ENCODE results near the gene ZMIZ1.

The ZMIZ1 gene

GRCh38 chr10:79254333-79255006, 185.7 kb downstream of the ZMIZ1 start:
- DNase-seq, result no peak

DNA sequence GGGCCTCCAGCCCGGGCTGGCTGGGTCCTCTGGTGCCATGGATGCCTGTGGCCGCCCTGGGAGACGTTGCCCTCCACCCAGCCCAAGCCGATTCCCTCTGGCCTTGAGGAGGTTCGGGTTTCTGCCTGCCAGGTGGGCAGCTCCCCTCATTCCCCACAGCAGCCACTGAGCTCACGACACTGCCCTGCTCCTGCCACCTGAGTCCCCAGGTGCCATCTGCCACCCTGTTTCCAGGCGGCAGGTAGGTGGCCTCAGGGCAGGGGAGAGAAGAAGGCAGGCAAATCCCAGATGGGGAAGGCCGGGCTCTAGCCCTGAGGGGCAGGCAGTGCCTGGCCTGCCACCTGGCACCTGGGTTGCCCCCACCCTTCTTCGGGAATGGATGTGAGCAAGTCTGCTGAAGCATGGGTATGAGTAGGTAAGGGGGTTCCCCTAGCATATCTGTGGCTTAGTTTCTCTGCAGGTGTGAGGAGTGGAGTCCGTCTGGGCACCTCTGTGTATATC, 186.3 kb downstream of the ZMIZ1 start:
- DNase-seq, result no peak

- DNase-seq, result no peak
Measured at GRCh38 chr10:79256264-79256806, 187.6 kb downstream of the ZMIZ1 start.

- DNase-seq, result no peak
Measured at GRCh38 chr10:79258894-79259293, 190.1 kb downstream of the ZMIZ1 start.

DNA sequence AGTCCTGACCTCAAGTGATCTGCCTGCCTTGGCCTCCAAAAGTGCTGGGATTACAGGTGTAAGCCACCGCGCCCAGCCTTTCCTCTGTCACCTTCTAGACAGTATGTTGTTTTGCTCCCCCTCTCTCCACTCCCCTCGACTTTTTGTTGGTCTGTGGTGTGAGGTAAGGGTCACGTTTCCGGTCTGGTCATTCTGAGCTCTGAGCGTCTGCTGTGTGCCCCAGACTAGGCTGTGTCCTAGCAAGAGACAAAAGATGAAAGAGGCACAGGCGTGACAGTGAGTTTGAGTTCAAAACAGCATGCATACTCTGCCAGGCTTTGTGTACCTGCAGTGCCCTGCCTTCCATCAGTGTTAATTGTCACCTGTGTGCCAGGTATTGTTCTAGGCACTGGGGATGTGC, 191.1 kb downstream of the ZMIZ1 start:
- DNase-seq, result peak; percentile 20

GRCh38 chr10:79260811-79261740, 192.3 kb downstream of the ZMIZ1 start:
- peak; percentile 75 for DNase-seq

- no peak for DNase-seq
Measured at GRCh38 chr10:79262131-79262530, 193.4 kb downstream of the ZMIZ1 start.

- no peak for DNase-seq
Measured at GRCh38 chr10:79262959-79263746, 194.4 kb downstream of the ZMIZ1 start.

DNA sequence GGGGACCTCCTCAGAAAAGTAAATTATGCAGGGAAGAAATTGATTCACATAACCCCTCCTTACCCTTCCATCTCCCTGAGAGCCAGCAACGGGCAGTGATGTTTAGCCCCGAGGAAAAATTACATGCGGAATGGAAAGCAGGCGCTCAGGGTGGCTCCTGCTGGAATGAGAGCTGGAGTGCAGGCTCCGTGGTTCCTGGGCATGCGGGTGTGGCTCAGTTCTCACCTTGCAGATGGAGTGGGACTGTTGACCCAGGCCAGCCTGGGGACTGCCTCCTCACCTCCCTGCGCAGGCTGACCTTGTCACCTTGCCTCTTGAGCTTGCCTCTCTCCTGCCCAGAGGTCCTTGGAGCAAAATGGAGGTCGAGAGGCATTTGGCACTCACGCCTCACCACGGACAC, 195.2 kb downstream of the ZMIZ1 start:
- DNase-seq, result no peak

GRCh38 chr10:79264942-79265341, 196.2 kb downstream of the ZMIZ1 start:
- no peak for DNase-seq

GRCh38 chr10:79266084-79266483, 197.3 kb downstream of the ZMIZ1 start:
- DNase-seq, result no peak

- DNase-seq, result no peak
Measured at GRCh38 chr10:79266543-79267312, 198.0 kb downstream of the ZMIZ1 start.

GRCh38 chr10:79267499-79267898, 198.7 kb downstream of the ZMIZ1 start:
- no peak for DNase-seq

- DNase-seq, result no peak
Measured at GRCh38 chr10:79268161-79268601, 199.4 kb downstream of the ZMIZ1 start.

DNA sequence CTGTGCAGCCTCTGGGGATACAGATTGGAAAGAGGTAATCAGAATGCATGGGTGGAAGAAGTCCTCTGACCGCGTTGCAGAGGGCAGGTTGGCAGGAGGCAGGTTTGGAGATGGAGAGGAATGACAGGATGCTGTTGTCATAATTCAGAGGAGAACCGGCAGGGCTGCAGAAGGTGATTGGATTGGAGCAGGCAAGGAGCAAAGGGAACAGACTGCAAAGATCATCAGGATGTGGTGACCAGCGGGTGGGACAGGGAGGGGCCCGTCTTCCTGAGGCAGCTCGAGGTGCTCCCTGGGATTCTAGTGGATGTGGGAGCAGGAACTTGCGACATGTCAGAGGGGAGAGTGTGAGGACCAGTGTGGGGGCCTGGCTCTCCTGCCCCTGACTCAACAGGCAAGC, 200.0 kb downstream of the ZMIZ1 start:
- DNase-seq, result no peak

- no peak for DNase-seq
Measured at GRCh38 chr10:79269443-79269842, 200.7 kb downstream of the ZMIZ1 start.

DNA sequence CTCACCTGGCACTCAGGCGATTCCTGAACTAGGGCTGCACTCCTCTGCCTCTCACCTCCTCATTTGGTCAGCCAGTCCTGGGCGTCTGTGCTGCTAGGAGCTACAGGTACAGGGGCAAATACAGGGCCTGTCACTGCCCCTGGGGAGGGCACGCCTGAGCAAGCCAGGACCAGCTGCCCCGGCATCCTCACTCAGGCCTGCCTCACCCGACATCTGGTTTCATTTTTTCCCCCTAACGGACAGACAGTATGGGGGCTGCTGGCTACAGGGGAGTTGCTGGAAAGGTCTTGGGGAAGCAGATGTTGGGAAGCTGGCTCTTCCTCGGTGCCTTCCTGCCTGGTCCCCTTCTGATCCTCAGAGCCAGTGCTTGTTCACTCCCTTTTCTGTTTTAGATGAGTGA, 201.2 kb downstream of the ZMIZ1 start:
- no peak for DNase-seq

DNA sequence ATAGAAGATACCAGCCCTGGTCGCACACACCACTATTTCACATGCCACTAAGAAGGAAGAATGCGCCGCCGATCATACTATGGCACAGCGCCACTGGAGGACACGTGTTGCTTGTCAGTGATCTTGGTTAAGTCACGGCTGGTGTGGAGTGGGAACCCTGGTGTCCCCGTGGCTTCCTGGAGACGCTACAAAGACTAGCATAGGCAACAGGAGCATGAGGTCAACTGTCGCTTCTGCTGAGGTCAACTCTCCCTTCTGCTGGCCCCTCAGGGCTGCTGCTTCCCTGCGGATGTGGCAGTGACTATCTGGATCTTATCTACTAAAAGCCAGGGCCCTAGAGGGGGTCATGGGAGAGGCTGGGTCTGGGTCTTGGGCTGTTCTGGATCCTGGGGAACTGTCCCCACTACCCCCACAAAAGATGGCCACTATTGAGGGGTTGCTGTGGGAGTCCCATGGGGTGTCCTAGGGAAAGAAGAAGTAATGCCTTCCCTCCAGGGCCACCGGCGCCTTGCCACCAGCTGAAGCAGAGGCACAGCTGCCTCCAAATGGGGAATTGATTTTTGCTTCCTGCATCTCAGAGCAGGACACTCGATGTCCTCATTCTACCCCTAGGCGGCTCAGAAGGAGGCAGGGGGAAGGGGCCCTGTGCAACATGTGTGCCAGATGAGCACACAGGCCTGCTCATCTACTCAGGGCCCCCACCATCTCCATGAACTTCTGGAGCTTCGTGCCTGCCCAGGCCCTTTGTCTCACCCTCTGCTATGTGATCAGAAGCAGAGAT, 201.9 kb downstream of the ZMIZ1 start:
- DNase-seq, result no peak

- DNase-seq, result no peak
Measured at GRCh38 chr10:79272353-79272752, 203.6 kb downstream of the ZMIZ1 start.

DNA sequence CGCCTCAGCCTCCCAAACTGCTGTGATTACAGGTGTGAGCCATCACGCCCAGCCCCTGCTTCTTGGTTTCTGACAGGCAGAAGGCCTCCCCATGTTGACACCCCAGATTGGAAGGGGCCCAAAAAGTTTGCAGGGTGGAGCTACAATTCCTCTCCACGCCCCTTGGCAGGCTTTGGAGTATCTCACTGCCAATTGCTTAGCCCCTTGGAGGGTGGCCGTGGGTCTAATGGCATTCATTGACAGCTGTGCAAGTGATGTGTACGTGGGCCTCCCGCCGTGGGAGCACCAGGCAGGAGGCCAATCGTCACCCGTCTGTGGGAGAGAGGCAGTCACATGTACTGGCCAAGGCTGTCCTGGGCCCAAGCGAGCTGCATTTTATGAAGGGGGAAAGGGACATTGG, 204.8 kb downstream of the ZMIZ1 start:
- DNase-seq, result no peak

Measured in NCI-H774 (cell line).